GM12878 (cell line): ENCODE data around the gene FMNL2.

ENCODE experiments used
- CHD4 ChIP-seq: fragments of 200-600 bp; sonication (generic); IDR thresholded peaks from 2 replicates; pipeline ENCODE4 v1.6.1; 2016; ENCODE audit warnings: mild to moderate bottlenecking
- EZH2 ChIP-seq: IDR thresholded peaks from 2 replicates; pipeline ENCODE4 v1.6.1; 2012; ENCODE audit warnings: low read depth, mild to moderate bottlenecking, control low read depth, inconsistent platforms, low read length, borderline replicate concordance; ENCODE audit not compliant: control insufficient read depth
- POLR2A ChIP-seq: IDR thresholded peaks from 2 replicates; pipeline ENCODE4 v1.6.1; 2011; ENCODE audit warnings: low read depth, mild to moderate bottlenecking, low read length
- POLR2AphosphoS2 ChIP-seq: IDR thresholded peaks from 2 replicates; pipeline ENCODE4 v1.6.1; 2011; ENCODE audit warnings: low read depth, mild to moderate bottlenecking, low read length, improper control_type of control experiment, moderate library complexity
- POLR2AphosphoS5 ChIP-seq: IDR thresholded peaks from 2 replicates; pipeline ENCODE4 v1.6.1; 2011; ENCODE audit warnings: mild to moderate bottlenecking, low read length, inconsistent platforms
- SIN3A ChIP-seq: IDR thresholded peaks from 2 replicates; pipeline ENCODE4 v1.6.1; 2012; ENCODE audit warnings: low read depth, low read length, improper control_type of control experiment
- SIX5 ChIP-seq: IDR thresholded peaks from 2 replicates; pipeline ENCODE4 v1.6.1; 2011; ENCODE audit warnings: mild to moderate bottlenecking, low read depth, low read length, moderate library complexity; ENCODE audit not compliant: severe bottlenecking
- SUZ12 ChIP-seq: fragments of 200-600 bp; sonication (generic); IDR thresholded peaks from one replicate; pipeline ENCODE4 v1.6.1; 2018; ENCODE audit warnings: antibody characterized with exemption, mild to moderate bottlenecking; ENCODE audit not compliant: unreplicated experiment
- TCF12 ChIP-seq: IDR thresholded peaks from 2 replicates; pipeline ENCODE4 v1.6.1; 2011; ENCODE audit warnings: low read depth, mild to moderate bottlenecking, low read length
- TCF7 ChIP-seq: IDR thresholded peaks from 2 replicates; pipeline ENCODE4 v1.6.1; 2014; ENCODE audit warnings: antibody characterized with exemption, borderline replicate concordance
- ZNF217 ChIP-seq: fragments of 450-650 bp; IDR thresholded peaks from 2 replicates; pipeline ENCODE4 v1.6.1; 2017; ENCODE audit warnings: antibody characterized with exemption, mild to moderate bottlenecking
- TF ChIP-seq, protein P1 (sequence below), 3 experiments: IDR thresholded peaks in 2 of 3; conservative IDR thresholded peaks in 1 of 3; 2 replicates each; pipeline ENCODE4 v1.5.1; 2011; ENCODE audit warnings: low read depth in 3 of 3, low read length in 3 of 3, mild to moderate bottlenecking in 3 of 3, control low read depth in 2 of 3, moderate library complexity in 2 of 3, inconsistent platforms in 1 of 3, mixed read lengths in 1 of 3; ENCODE audit not compliant: control insufficient read depth in 2 of 3, insufficient read depth in 1 of 3; ENCODE audit errors: extremely low read depth in 1 of 3

GRCh38 chr2:152678808-152679207 lies 343.8 kb downstream of the FMNL2 start:
- no peak for TF ChIP-seq EZH2
- TF ChIP-seq TCF12: no peak
- TF ChIP-seq CHD4: no peak
- no peak for TF ChIP-seq TCF7
- no peak for TF ChIP-seq SIX5
- no peak for TF ChIP-seq ZNF217
- TF ChIP-seq, protein P1, sequence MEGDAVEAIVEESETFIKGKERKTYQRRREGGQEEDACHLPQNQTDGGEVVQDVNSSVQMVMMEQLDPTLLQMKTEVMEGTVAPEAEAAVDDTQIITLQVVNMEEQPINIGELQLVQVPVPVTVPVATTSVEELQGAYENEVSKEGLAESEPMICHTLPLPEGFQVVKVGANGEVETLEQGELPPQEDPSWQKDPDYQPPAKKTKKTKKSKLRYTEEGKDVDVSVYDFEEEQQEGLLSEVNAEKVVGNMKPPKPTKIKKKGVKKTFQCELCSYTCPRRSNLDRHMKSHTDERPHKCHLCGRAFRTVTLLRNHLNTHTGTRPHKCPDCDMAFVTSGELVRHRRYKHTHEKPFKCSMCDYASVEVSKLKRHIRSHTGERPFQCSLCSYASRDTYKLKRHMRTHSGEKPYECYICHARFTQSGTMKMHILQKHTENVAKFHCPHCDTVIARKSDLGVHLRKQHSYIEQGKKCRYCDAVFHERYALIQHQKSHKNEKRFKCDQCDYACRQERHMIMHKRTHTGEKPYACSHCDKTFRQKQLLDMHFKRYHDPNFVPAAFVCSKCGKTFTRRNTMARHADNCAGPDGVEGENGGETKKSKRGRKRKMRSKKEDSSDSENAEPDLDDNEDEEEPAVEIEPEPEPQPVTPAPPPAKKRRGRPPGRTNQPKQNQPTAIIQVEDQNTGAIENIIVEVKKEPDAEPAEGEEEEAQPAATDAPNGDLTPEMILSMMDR (IDR thresholded peaks at IDR 0.05 in 2 of 3, conservative IDR thresholded peaks at IDR 0.05 in 1 of 3; ENCODE audit: control insufficient read depth in 2 of 3, extremely low read depth in 1 of 3, insufficient read depth in 1 of 3, low read depth in 3 of 3, low read length in 3 of 3): no peak
- no peak for TF ChIP-seq SUZ12
- no peak for TF ChIP-seq SIN3A
- no peak for TF ChIP-seq POLR2AphosphoS5
- no peak for TF ChIP-seq POLR2AphosphoS2
- TF ChIP-seq POLR2A: no peak
